Measurements from ENCODE around the gene FA2H.

GRCh38 chr16:74797414-74797813 is 22.8 kb upstream of the FA2H start:
- TF ChIP-seq EZH2 (IDR thresholded peaks at IDR 0.05): no peak
- no peak for TF ChIP-seq CTCF (IDR thresholded peaks at IDR 0.05)
